ENCODE results near the gene CUL4A. TPM values are rescaled to one million over a fixed set of nuclear protein-coding genes. Genes with fewer than 3 reads are reported as not detected.
A peak's percentile ranks its signal among the peaks of the same experiment; 100 is the strongest.

CUL4A gene
- total RNA-seq, 5 donors from 2014 or later (not counting 1 experiment from before 2014, with no cell fraction given): 80.3 to 94.5 (median 82.7) TPM

- H3K4me1 Mint-ChIP-seq: peaks cover 32 to 69% (median 49%) of the 10 kb centered on the region in 3 donors
- H3K27ac Mint-ChIP-seq: peak overlapping the region; percentile 23 to 40
- no peaks in the 10 kb centered on the region for H3K9me3 ChIP-seq
- POLR2A ChIA-PET: no interaction called here
- H3K4me3 ChIP-seq (ENCODE audit: control insufficient read depth in 1 of 2, extremely low read depth in 1 of 2, low read length in 1 of 2): no peak overlapping the region
- WGBS (ENCODE audit: insufficient coverage): 94% methylated on average over 6 of the region's 25 CpGs
- no peak overlapping the region for H3K4me3 Mint-ChIP-seq
- peaks cover 26 to 60% of the 10 kb centered on the region in 2 donors for H3K36me3 ChIP-seq (ENCODE audit: control insufficient read depth in 2 of 2, extremely low read depth in 1 of 2, insufficient read depth in 1 of 2, low read length in 1 of 2)
- DNase-seq (no peak), ATAC-seq (replicated peaks in 1 of 4) (no peak)
- no peaks in the 10 kb centered on the region for H3K27me3 ChIP-seq (replicated peaks in 1 of 2; ENCODE audit: control insufficient read depth in 2 of 2, extremely low read depth in 1 of 2, insufficient read depth in 2 of 2, low read length in 1 of 2)
- H3K9me3 Mint-ChIP-seq: no peaks in the 10 kb centered on the region
- peak overlapping the region; percentile 92 for H3K27ac ChIP-seq (ENCODE audit: low read length)
- peaks cover 51% of the 10 kb centered on the region for H3K36me3 Mint-ChIP-seq
- no peaks in the 10 kb centered on the region for H3K27me3 Mint-ChIP-seq
- CTCF ChIA-PET: no interaction called here
- H3K4me1 ChIP-seq (ENCODE audit: control insufficient read depth in 1 of 2, extremely low read depth in 1 of 2, insufficient read depth in 2 of 2, low read length in 2 of 2): peaks cover 7 to 55% of the 10 kb centered on the region in 2 experiments
These were observed 31.1 kb upstream of the CUL4A start for GRCh38 chr13:113178070-113178895.

GRCh38 chr13:113178896-113179167 is 30.6 kb upstream of the CUL4A start:
- no peaks in the 10 kb centered on the region for H3K27me3 ChIP-seq (replicated peaks in 1 of 2; ENCODE audit: control insufficient read depth in 2 of 2, extremely low read depth in 1 of 2, insufficient read depth in 2 of 2, low read length in 1 of 2)
- Mint-ChIP-seq H3K9me3 (no peaks in the 10 kb centered on the region), H3K4me1 (peaks cover 35 to 74% (median 55%) of the 10 kb centered on the region in 3 donors), H3K36me3 (peaks cover 56% of the 10 kb centered on the region), H3K27me3 (no peaks in the 10 kb centered on the region), H3K27ac (no peak overlapping the region), H3K4me3 (no peak overlapping the region)
- CTCF ChIA-PET: no interaction called here
- H3K4me3 ChIP-seq (ENCODE audit: control insufficient read depth in 1 of 2, extremely low read depth in 1 of 2, low read length in 1 of 2): no peak overlapping the region
- H3K27ac ChIP-seq (ENCODE audit: low read length): peak overlapping the region; percentile 63
- DNase-seq: no peak
- peaks cover 12 to 60% of the 10 kb centered on the region in 2 experiments for H3K4me1 ChIP-seq (ENCODE audit: control insufficient read depth in 1 of 2, extremely low read depth in 1 of 2, insufficient read depth in 2 of 2, low read length in 2 of 2)
- H3K36me3 ChIP-seq (ENCODE audit: control insufficient read depth in 2 of 2, extremely low read depth in 1 of 2, insufficient read depth in 1 of 2, low read length in 1 of 2): peaks cover 26 to 65% of the 10 kb centered on the region in 2 donors
- no CpG with 5 or more reads among the region's 3 CpGs for WGBS (ENCODE audit: insufficient coverage)
- ATAC-seq (replicated peaks in 1 of 4): no peak
- no peaks in the 10 kb centered on the region for H3K9me3 ChIP-seq
- POLR2A ChIA-PET: no interaction called here

GRCh38 chr13:113179374-113180230 is 29.8 kb upstream of the CUL4A start:
- ChIA-PET CTCF (no interaction called here), POLR2A (no interaction called here)
- WGBS (ENCODE audit: insufficient coverage): 84% methylated on average over 8 of the region's 28 CpGs
- Mint-ChIP-seq H3K4me3 (peak overlapping the region in 1 of 3 donors; percentile 29), H3K9me3 (no peaks in the 10 kb centered on the region), H3K27me3 (no peaks in the 10 kb centered on the region), H3K4me1 (peaks cover 35 to 75% (median 60%) of the 10 kb centered on the region in 3 donors), H3K36me3 (peaks cover 56% of the 10 kb centered on the region), H3K27ac (peak overlapping the region; percentile 89 to 94)
- H3K4me1 ChIP-seq (ENCODE audit: control insufficient read depth in 1 of 2, extremely low read depth in 1 of 2, insufficient read depth in 2 of 2, low read length in 2 of 2): peaks cover 16 to 64% of the 10 kb centered on the region in 2 experiments
- H3K9me3 ChIP-seq: no peaks in the 10 kb centered on the region
- H3K27ac ChIP-seq (ENCODE audit: low read length): peak overlapping the region; percentile 63
- DNase-seq: peak in 26 of 35 experiments; percentile 16 to 61 (median 40)
- H3K27me3 ChIP-seq (replicated peaks in 1 of 2; ENCODE audit: control insufficient read depth in 2 of 2, extremely low read depth in 1 of 2, insufficient read depth in 2 of 2, low read length in 1 of 2): no peaks in the 10 kb centered on the region
- no peak overlapping the region for H3K4me3 ChIP-seq (ENCODE audit: control insufficient read depth in 1 of 2, extremely low read depth in 1 of 2, low read length in 1 of 2)
- peak; percentile 41 to 61 (median 56) for ATAC-seq (replicated peaks in 1 of 4)
- peaks cover 26 to 67% of the 10 kb centered on the region in 2 donors for H3K36me3 ChIP-seq (ENCODE audit: control insufficient read depth in 2 of 2, extremely low read depth in 1 of 2, insufficient read depth in 1 of 2, low read length in 1 of 2)

DNA sequence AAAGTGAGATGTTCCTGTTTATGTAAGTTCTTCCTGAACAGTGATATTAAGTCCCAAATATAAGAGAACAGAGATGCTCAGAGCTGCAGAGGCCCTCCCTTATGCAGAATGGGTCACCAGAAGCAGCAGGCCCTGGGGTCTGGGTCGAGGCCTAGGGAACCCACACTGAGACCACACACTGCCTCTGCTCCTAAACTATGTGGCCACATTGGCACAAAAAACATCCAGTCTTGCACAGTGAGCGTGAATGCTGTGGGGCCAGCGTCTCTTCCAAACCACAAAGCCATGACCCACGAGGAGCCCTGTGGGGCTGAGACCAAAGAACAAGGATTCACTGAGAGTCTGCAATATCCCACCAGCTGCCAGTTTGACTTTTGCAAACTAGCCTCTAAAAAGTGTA is 27.4 kb upstream of the CUL4A start:
- DNase-seq: no peak
- H3K36me3 ChIP-seq (ENCODE audit: control insufficient read depth in 2 of 2, extremely low read depth in 1 of 2, insufficient read depth in 1 of 2, low read length in 1 of 2): peaks cover 18 to 61% of the 10 kb centered on the region in 2 donors
- Mint-ChIP-seq H3K4me1 (peaks cover 42 to 76% (median 65%) of the 10 kb centered on the region in 3 donors), H3K9me3 (no peaks in the 10 kb centered on the region), H3K27me3 (no peaks in the 10 kb centered on the region), H3K27ac (peak overlapping the region; percentile 63 to 94), H3K4me3 (no peak overlapping the region), H3K36me3 (peaks cover 56% of the 10 kb centered on the region)
- peak overlapping the region; percentile 37 for H3K27ac ChIP-seq (ENCODE audit: low read length)
- CTCF ChIA-PET: no interaction called here
- H3K4me3 ChIP-seq (ENCODE audit: control insufficient read depth in 1 of 2, extremely low read depth in 1 of 2, low read length in 1 of 2): no peak overlapping the region
- H3K27me3 ChIP-seq (replicated peaks in 1 of 2; ENCODE audit: control insufficient read depth in 2 of 2, extremely low read depth in 1 of 2, insufficient read depth in 2 of 2, low read length in 1 of 2): no peaks in the 10 kb centered on the region
- ATAC-seq (replicated peaks in 1 of 4): no peak
- POLR2A ChIA-PET: no interaction called here
- no peaks in the 10 kb centered on the region for H3K9me3 ChIP-seq
- WGBS (ENCODE audit: insufficient coverage): 61% methylated on average over 4 of the region's 4 CpGs
- H3K4me1 ChIP-seq (ENCODE audit: control insufficient read depth in 1 of 2, extremely low read depth in 1 of 2, insufficient read depth in 2 of 2, low read length in 2 of 2): peaks cover 29 to 68% of the 10 kb centered on the region in 2 experiments

- DNase-seq (peak in 1 of 35 experiments; percentile 16), ATAC-seq (replicated peaks in 1 of 4) (peak in 1 of 4 experiments; percentile 37)
- POLR2A ChIA-PET: no interaction called here
- H3K27me3 ChIP-seq (replicated peaks in 1 of 2; ENCODE audit: control insufficient read depth in 2 of 2, extremely low read depth in 1 of 2, insufficient read depth in 2 of 2, low read length in 1 of 2): no peaks in the 10 kb centered on the region
- Mint-ChIP-seq H3K36me3 (peaks cover 60% of the 10 kb centered on the region), H3K27me3 (no peaks in the 10 kb centered on the region), H3K9me3 (no peaks in the 10 kb centered on the region), H3K4me1 (peaks cover 51 to 81% (median 75%) of the 10 kb centered on the region in 3 donors), H3K27ac (peak overlapping the region; percentile 79 to 89), H3K4me3 (peak overlapping the region in 2 of 3 donors; percentile 17 to 43)
- H3K4me3 ChIP-seq (ENCODE audit: control insufficient read depth in 1 of 2, extremely low read depth in 1 of 2, low read length in 1 of 2): no peak overlapping the region
- 89% methylated on average over 12 of the region's 14 CpGs for WGBS (ENCODE audit: insufficient coverage)
- peak overlapping the region; percentile 61 for H3K27ac ChIP-seq (ENCODE audit: low read length)
- peaks cover 30 to 61% of the 10 kb centered on the region in 2 experiments for H3K4me1 ChIP-seq (ENCODE audit: control insufficient read depth in 1 of 2, extremely low read depth in 1 of 2, insufficient read depth in 2 of 2, low read length in 2 of 2)
- peaks cover 13 to 63% of the 10 kb centered on the region in 2 donors for H3K36me3 ChIP-seq (ENCODE audit: control insufficient read depth in 2 of 2, extremely low read depth in 1 of 2, insufficient read depth in 1 of 2, low read length in 1 of 2)
- CTCF ChIA-PET: no interaction called here
- no peaks in the 10 kb centered on the region for H3K9me3 ChIP-seq
These were observed 25.8 kb upstream of the CUL4A start for GRCh38 chr13:113183450-113184129.
